Osteoblast (primary cell): ENCODE results near the gene PDCD11. TPM values are rescaled to one million over a fixed set of nuclear protein-coding genes. Genes with fewer than 3 reads are reported as not detected.

Experiments used
- DNase-seq: peaks from one replicate; pipeline ENCODE4 v3.0.0; 2011; ENCODE audit warnings: low spot score, mixed read lengths; ENCODE audit not compliant: insufficient read length; ENCODE audit errors: missing footprints
- H2AFZ ChIP-seq: 2 replicates; pipeline ENCODE4 v1.6.0; 2011; ENCODE audit warnings: mild to moderate bottlenecking, low read length
- H3K27ac ChIP-seq: 2 replicates; pipeline ENCODE4 v1.5.1; 2011; ENCODE audit warnings: mild to moderate bottlenecking, low read depth, low read length, moderate library complexity
- H3K27me3 ChIP-seq: 2 replicates; pipeline ENCODE4 v1.6.0; 2012; ENCODE audit warnings: mild to moderate bottlenecking, control low read depth, inconsistent platforms, low read length, moderate library complexity; ENCODE audit not compliant: insufficient read depth
- H3K36me3 ChIP-seq: 2 replicates; pipeline ENCODE4 v1.5.1; 2011; ENCODE audit warnings: mild to moderate bottlenecking, low read length, control low read depth, moderate library complexity; ENCODE audit not compliant: insufficient read depth
- H3K4me1 ChIP-seq: 2 replicates; pipeline ENCODE4 v1.5.1; 2011; ENCODE audit warnings: mild to moderate bottlenecking, low read length, control low read depth, moderate library complexity; ENCODE audit not compliant: insufficient read depth
- H3K4me2 ChIP-seq: 2 replicates; pipeline ENCODE4 v1.6.0; 2011; ENCODE audit warnings: mild to moderate bottlenecking, low read length; ENCODE audit not compliant: insufficient read depth
- H3K4me3 ChIP-seq: fragments of 200-600 bp; sonication (generic); 3 replicates; pipeline ENCODE4 v1.5.1; 2012; ENCODE audit warnings: mild to moderate bottlenecking, low read length, inconsistent platforms; ENCODE audit not compliant: insufficient read depth
- H3K79me2 ChIP-seq: 2 replicates; pipeline ENCODE4 v1.6.0; 2012; ENCODE audit warnings: mild to moderate bottlenecking, low read length, control low read depth, inconsistent platforms; ENCODE audit not compliant: insufficient read depth
- H3K9me3 ChIP-seq: 2 replicates; pipeline ENCODE4 v1.5.1; 2011; ENCODE audit warnings: low read depth, low read length, control low read depth
- H4K20me1 ChIP-seq: 2 replicates; pipeline ENCODE4 v1.6.0; 2012; ENCODE audit warnings: mild to moderate bottlenecking, low read length, control low read depth; ENCODE audit not compliant: insufficient read depth
- CTCF ChIP-seq: IDR thresholded peaks from 2 replicates; pipeline ENCODE4 v1.5.1; 2011; ENCODE audit warnings: mild to moderate bottlenecking, low read depth, low read length, moderate library complexity; ENCODE audit errors: extremely low read depth
- total RNA-seq: library from RNA; depleted of rRNA; stranded (reverse); fragments of >200 nt; gene quantifications from 2 replicates; pipeline ENCODE4 v1.2.3, GENCODE V29; 2012

PDCD11 gene
- total RNA-seq, 1 donor: 18.8 TPM

- no peaks in the 10 kb centered on the region for H3K9me3 ChIP-seq
- H2AFZ ChIP-seq: no peak within 1 kb of the TSS
- no peak within 1 kb of the TSS for H3K27ac ChIP-seq
- no peaks in the 10 kb centered on the region for H3K36me3 ChIP-seq
- H3K4me1 ChIP-seq: peaks cover 8% of the 10 kb centered on the region
- DNase-seq: peak; percentile 85
- H4K20me1 ChIP-seq: peaks cover 3% of the 10 kb centered on the region
- no peaks in the 10 kb centered on the region for H3K79me2 ChIP-seq
- peak within 1 kb of the TSS; percentile 61 for H3K4me3 ChIP-seq
- TF ChIP-seq CTCF: no peak
- peaks cover 55% of the 10 kb centered on the region for H3K27me3 ChIP-seq
- peak within 1 kb of the TSS; percentile 70 for H3K4me2 ChIP-seq
Measured at GRCh38 chr10:103493362-103493915, 97.0 kb downstream of the PDCD11 start, which contains the start of gene NEURL1. NEURL1 (plus strand) TSS chr10:103493705; CDS start chr10:103494388, 683 bp downstream.

DNA sequence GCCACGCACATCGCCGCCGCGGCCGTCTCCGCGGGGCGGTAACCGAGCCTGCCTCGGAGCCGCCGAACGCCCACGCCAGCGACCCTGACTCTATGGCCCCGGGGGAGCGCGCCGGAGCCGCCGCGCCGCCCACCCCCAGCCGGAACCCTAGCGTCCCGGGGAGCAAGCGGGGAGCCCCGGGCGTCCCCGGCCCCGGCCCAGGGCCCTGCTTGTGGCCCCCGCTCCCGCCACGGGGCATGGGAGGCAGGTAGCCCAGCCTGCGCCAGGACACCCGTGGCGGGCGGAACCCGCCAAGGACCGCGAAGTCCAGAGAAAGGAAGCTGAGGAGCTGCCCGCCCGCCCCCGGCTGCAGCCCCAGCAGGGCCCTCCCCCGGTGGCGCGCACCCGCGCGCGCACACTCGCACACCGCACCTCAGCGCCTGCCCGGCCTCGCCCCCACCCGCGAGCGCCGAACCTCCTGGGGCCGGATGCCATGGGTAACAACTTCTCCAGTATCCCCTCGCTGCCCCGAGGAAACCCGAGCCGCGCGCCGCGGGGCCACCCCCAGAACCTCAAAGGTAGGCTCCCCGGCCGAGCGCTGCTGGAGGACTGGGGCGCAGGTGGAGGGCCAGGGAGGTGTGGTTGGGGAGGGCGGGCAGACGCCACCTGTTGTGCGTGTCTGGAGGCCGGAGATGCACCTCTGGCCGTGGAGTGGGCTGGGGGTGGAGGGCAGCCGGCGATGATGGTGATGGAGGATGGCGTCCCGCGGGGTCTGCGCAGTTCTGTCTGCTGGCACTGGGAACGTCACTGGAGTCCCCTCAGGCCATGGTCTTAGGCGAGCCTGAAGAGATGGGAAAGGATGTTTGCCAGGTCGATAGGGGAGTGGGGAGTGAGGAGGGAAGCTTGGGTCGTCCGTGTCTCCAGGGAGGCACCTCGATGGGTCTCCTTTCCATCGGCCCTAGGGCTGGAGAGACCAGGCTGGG is 97.8 kb downstream of the PDCD11 start:
- no peak overlapping the region for H2AFZ ChIP-seq

DNA sequence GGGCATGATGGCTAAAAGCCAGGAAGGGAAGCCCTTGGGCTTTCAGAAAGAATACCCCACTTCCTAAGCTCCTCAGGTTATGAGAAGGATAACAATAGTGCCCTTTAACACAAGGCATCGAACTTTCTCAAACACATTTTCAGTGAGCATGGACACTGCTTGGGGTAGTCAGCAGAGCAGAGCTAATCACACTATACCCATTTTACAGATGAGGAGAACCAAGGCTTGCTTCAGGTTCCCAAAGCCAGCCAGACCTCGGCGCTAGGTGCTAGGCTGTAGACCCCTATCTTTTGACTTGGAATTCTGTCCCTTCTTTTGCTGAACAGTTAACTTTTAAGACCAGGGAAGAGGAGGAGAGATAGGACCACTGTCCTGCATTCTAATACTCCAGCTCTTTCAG is 98.9 kb downstream of the PDCD11 start:
- Histone ChIP-seq H2AFZ (no peak overlapping the region), H3K4me1 (peaks cover 8% of the 10 kb centered on the region), H3K4me3 (no peak overlapping the region), H4K20me1 (peaks cover 3% of the 10 kb centered on the region), H3K27ac (no peak overlapping the region), H3K9me3 (no peaks in the 10 kb centered on the region), H3K27me3 (peaks cover 74% of the 10 kb centered on the region), H3K4me2 (no peak overlapping the region), H3K79me2 (no peaks in the 10 kb centered on the region), H3K36me3 (no peaks in the 10 kb centered on the region)
- DNase-seq: peak; percentile 56
- no peak for TF ChIP-seq CTCF

More for the DNA sequence above, 97.8 kb downstream of the PDCD11 start:
- Histone ChIP-seq H3K4me2 (peak overlapping the region; percentile 70), H4K20me1 (peaks cover 3% of the 10 kb centered on the region), H3K36me3 (no peaks in the 10 kb centered on the region), H3K4me1 (peaks cover 8% of the 10 kb centered on the region), H3K4me3 (peak overlapping the region; percentile 61), H3K9me3 (no peaks in the 10 kb centered on the region), H3K27ac (no peak overlapping the region), H3K27me3 (peaks cover 63% of the 10 kb centered on the region), H3K79me2 (no peaks in the 10 kb centered on the region)
- DNase-seq: peak; percentile 67
- TF ChIP-seq CTCF: no peak

Other genes with a start within 250 kb of the PDCD11 start
- 94.1 and 96.9 TPM in 2 replicates for gene NT5C2, start 203.4 kb upstream of the PDCD11 start, total RNA-seq
- gene RPEL1, start 150.7 kb upstream of the PDCD11 start, total RNA-seq: 0.29 and 0.36 TPM in 2 replicates
- 0.29 and 0.36 TPM in 2 replicates for gene INA, start 119.5 kb upstream of the PDCD11 start, total RNA-seq
- 16.6 and 18.9 TPM in 2 replicates for gene PCGF6, start 45.5 kb upstream of the PDCD11 start, total RNA-seq
- 3.3 and 3.8 TPM in 2 replicates for gene TAF5, start 28.6 kb upstream of the PDCD11 start, total RNA-seq
- gene ATP5MK, start 151 bp upstream of the PDCD11 start, total RNA-seq: 145 and 163 TPM in 2 replicates
- 54.6 and 56.3 TPM in 2 replicates for gene CALHM2, start 55.7 kb downstream of the PDCD11 start, total RNA-seq
- not detected in 2 replicates for gene CALHM1, start 62.3 kb downstream of the PDCD11 start, total RNA-seq
- not detected in 2 replicates for gene CALHM3, start 82.6 kb downstream of the PDCD11 start, total RNA-seq
- under 0.01 TPM in 1 of 2 replicates, not detected in the other for gene NEURL1, start 97.1 kb downstream of the PDCD11 start, total RNA-seq